Endothelial cell of umbilical vein (primary cell): ENCODE measurements around the gene DKK3. TPM values are rescaled to one million over a fixed set of nuclear protein-coding genes. Genes with fewer than 3 reads are reported as not detected.

Experiments used
- BruUV-seq: library from RNA; stranded (reverse); fragments of 400-500 nt; replicated peaks from 2 replicates; lab custom pipeline; 2021; lab: Mats Ljungman, UMichigan
- CTCF ChIA-PET: fragments of 300-600, 350-600 bp; sonication (Branson Sonifier 250); formaldehyde crosslinking; loops from one replicate; lab custom pipeline; 2021; ENCODE audit warnings: antibody characterized with exemption, inconsistent platforms; lab: Charles Lee
- POLR2A ChIA-PET: fragments of 300-600, 350-600 bp; sonication (Branson Sonifier 250); formaldehyde crosslinking; loops from one replicate; lab custom pipeline; 2021; ENCODE audit warnings: antibody characterized with exemption, inconsistent platforms; lab: Charles Lee
- DNase-seq: peaks from one replicate; pipeline ENCODE4 v3.0.0-alpha.2; 2011; ENCODE audit warnings: low read depth, low spot score
- FAIRE-seq: peaks from 2 replicates; lab custom pipeline; 2011; peaks lifted over from hg19 to GRCh38; lab: Jason Lieb, UNC
- H2AFZ ChIP-seq: 2 replicates; pipeline ENCODE4 v1.6.0; 2012; ENCODE audit warnings: low read depth, low read length, control low read depth, inconsistent platforms
- H3K27ac ChIP-seq: 2 replicates; pipeline ENCODE4 v1.5.1; 2011; ENCODE audit warnings: low read depth, mild to moderate bottlenecking, control low read depth, low read length, moderate library complexity; ENCODE audit not compliant: insufficient read depth
- H3K27me3 ChIP-seq, 2 experiments: 2 replicates each; pipeline versions ENCODE4 v1.6.0 to v1.6.1; 2011; ENCODE audit warnings: low read length in 2 of 2, mixed read lengths in 1 of 2; ENCODE audit not compliant: control insufficient read depth in 2 of 2, insufficient read depth in 2 of 2
- H3K36me3 ChIP-seq, 2 experiments: 2 replicates in 1 of 2; 3 replicates in 1 of 2; pipeline ENCODE4 v1.5.1; 2011; ENCODE audit warnings: low read length in 2 of 2, mild to moderate bottlenecking in 1 of 2, moderate library complexity in 1 of 2; ENCODE audit not compliant: control insufficient read depth in 2 of 2, insufficient read depth in 2 of 2; ENCODE audit errors: extremely low read depth in 1 of 2
- H3K4me1 ChIP-seq: 3 replicates; pipeline ENCODE4 v1.5.1; 2011; ENCODE audit warnings: mild to moderate bottlenecking, low read length; ENCODE audit not compliant: control insufficient read depth, insufficient read depth; ENCODE audit errors: extremely low read depth
- H3K4me2 ChIP-seq: 2 replicates; pipeline ENCODE4 v1.6.1; 2011; ENCODE audit warnings: low read length, control low read depth, mixed read lengths; ENCODE audit not compliant: insufficient read depth
- H3K4me3 ChIP-seq, 3 experiments: fragments of 200-600 bp in 1 of 3; sonication (generic), shearing (Covaris generic) in 1 of 3; replicated peaks in 1 of 3; 2 replicates each; pipeline ENCODE4 v1.5.1; 2011 to 2016; ENCODE audit warnings: control low read depth in 3 of 3, low read length in 3 of 3, mild to moderate bottlenecking in 2 of 3, inconsistent platforms in 1 of 3, low read depth in 1 of 3, moderate library complexity in 1 of 3; ENCODE audit not compliant: insufficient read depth in 1 of 3
- H3K79me2 ChIP-seq: 2 replicates; pipeline ENCODE4 v1.6.0; 2012; ENCODE audit warnings: low read length, inconsistent platforms; ENCODE audit not compliant: control insufficient read depth, insufficient read depth
- H3K9ac ChIP-seq: replicated peaks from 2 replicates; pipeline ENCODE3; 2011; ENCODE audit warnings: low read length, control low read depth; ENCODE audit not compliant: insufficient read depth; ENCODE audit errors: extremely low read depth
- H3K9me1 ChIP-seq: replicated peaks from 3 replicates; pipeline ENCODE4 v1.6.0; 2011; ENCODE audit warnings: mild to moderate bottlenecking, low read length; ENCODE audit not compliant: control insufficient read depth, insufficient read depth; ENCODE audit errors: extremely low read depth
- H3K9me3 ChIP-seq: replicated peaks from 2 replicates; pipeline ENCODE4 v1.5.1; 2012; ENCODE audit warnings: low read length, inconsistent platforms; ENCODE audit not compliant: control insufficient read depth, insufficient read depth
- H4K20me1 ChIP-seq: replicated peaks from 2 replicates; pipeline ENCODE3; 2011; ENCODE audit warnings: mild to moderate bottlenecking, low read length; ENCODE audit not compliant: control insufficient read depth, insufficient read depth; ENCODE audit errors: extremely low read depth
- CTCF ChIP-seq, 2 donors: IDR thresholded peaks; 1 replicate in 1 of 2; 2 replicates in 1 of 2; pipeline ENCODE4 v1.5.1; 2011; ENCODE audit warnings: low read length in 2 of 2, mild to moderate bottlenecking in 2 of 2, moderate library complexity in 2 of 2, control low read depth in 1 of 2, inconsistent platforms in 1 of 2, low read depth in 1 of 2; ENCODE audit not compliant: insufficient read depth in 1 of 2; ENCODE audit errors: extremely low read depth in 1 of 2
- EZH2 ChIP-seq: IDR thresholded peaks from 2 replicates; pipeline ENCODE4 v1.6.1; 2012; ENCODE audit warnings: borderline replicate concordance, low read depth, mild to moderate bottlenecking, moderate library complexity, low read length, inconsistent platforms; ENCODE audit not compliant: severe bottlenecking
- FOS ChIP-seq: IDR thresholded peaks from 2 replicates; pipeline ENCODE4 v1.6.1; 2011; ENCODE audit warnings: mild to moderate bottlenecking, low read length, moderate library complexity, borderline replicate concordance; ENCODE audit not compliant: insufficient read depth
- GATA2 ChIP-seq: IDR thresholded peaks from 2 replicates; pipeline ENCODE4 v1.7.0; 2011; ENCODE audit warnings: low read depth, mild to moderate bottlenecking, moderate library complexity, mixed read lengths, low read length; ENCODE audit not compliant: insufficient read length, insufficient read depth
- JUN ChIP-seq: IDR thresholded peaks from 2 replicates; pipeline ENCODE4 v1.6.1; 2011; ENCODE audit warnings: borderline replicate concordance, low read depth; ENCODE audit not compliant: insufficient read length, insufficient read depth
- MAX ChIP-seq: IDR thresholded peaks from 2 replicates; pipeline ENCODE4 v1.6.1; 2011; ENCODE audit not compliant: insufficient read depth, insufficient read length
- MYC ChIP-seq: IDR thresholded peaks from one replicate; pipeline ENCODE4 v1.6.1; 2011; ENCODE audit warnings: mild to moderate bottlenecking, low read depth, low read length
- POLR2A ChIP-seq: IDR thresholded peaks from 2 replicates; pipeline ENCODE4 v1.6.1; 2012; ENCODE audit warnings: low read depth, mild to moderate bottlenecking, control low read depth, low read length
- POLR2AphosphoS5 ChIP-seq: IDR thresholded peaks from 2 replicates; pipeline ENCODE4 v1.6.1; 2012; ENCODE audit warnings: low read depth, mild to moderate bottlenecking, control low read depth, low read length, moderate library complexity; ENCODE audit not compliant: insufficient read depth
- dilution Hi-C: fragments of 300-500 bp; cut with MboI; formaldehyde crosslinking; loops from one replicate; pipeline ENCODE4 v1.15.0; 2019; ENCODE audit warnings: low sequenced_read_pairs; ENCODE audit not compliant: extremely low pct_ligation_motif_present
- intact Hi-C: fragments of 100-400 bp; cut with micrococcal nuclease; formaldehyde crosslinking; loops from one replicate; pipeline ENCODE4 v1.10.0; 2022
- polyA plus RNA-seq, 4 experiments: library from polyadenylated mRNA; depleted of rRNA in 3 of 4; stranded (reverse) in 3 of 4; unstranded in 1 of 4; fragments of >200 nt; gene quantifications; 2 replicates each; pipeline versions ENCODE4 v1.2.1 to v1.2.3, GENCODE V29; 2011 to 2012; ENCODE audit warnings: missing spikeins in 1 of 4
- total RNA-seq: library from RNA; stranded (reverse); gene quantifications from 2 replicates; pipeline ENCODE4 v1.2.3, GENCODE V29; 2021

The DKK3 gene
- total and polyA plus RNA-seq, 2 donors (not counting 3 experiments of a cell fraction or from before 2014, with no cell fraction given): 131 to 335 TPM

- H4K20me1 ChIP-seq: no peaks in the 10 kb centered on the region
- FAIRE-seq: no peak
- DNase-seq: no peak
- POLR2A ChIA-PET: no interaction called here
- TF ChIP-seq POLR2A (no peak), POLR2AphosphoS5 (no peak), EZH2 (no peak), JUN (no peak), MAX (no peak), FOS (no peak), GATA2 (no peak), MYC (no peak), CTCF (IDR thresholded peaks at IDR 0.05; ENCODE audit: extremely low read depth in 1 of 2, insufficient read depth in 1 of 2, low read depth in 1 of 2, low read length in 2 of 2) (no peak)
- no peaks in the 10 kb centered on the region for H3K9me3 ChIP-seq
- intact Hi-C loops (no loop called here), dilution Hi-C loops (no loop called here)
- H3K36me3 ChIP-seq: peaks cover 0 to 6% of the 10 kb centered on the region in 2 experiments
- H3K27me3 ChIP-seq: no peaks in the 10 kb centered on the region
- no peak overlapping the region for H3K4me3 ChIP-seq
- no peaks in the 10 kb centered on the region for H3K79me2 ChIP-seq
- H3K27ac ChIP-seq: no peak overlapping the region
- CTCF ChIA-PET: interaction anchor here (1.2 to 1.7 kb wide), 2 partner anchors 13 to 23 kb away, joined by 3 to 6 read pairs; no protein-coding TSS in a partner anchor
- no peaks in the 10 kb centered on the region for H3K9me1 ChIP-seq
- no peak overlapping the region for H3K4me2 ChIP-seq
- peaks cover 52% of the 10 kb centered on the region for H3K4me1 ChIP-seq
- H3K9ac ChIP-seq: no peak overlapping the region
- H2AFZ ChIP-seq: no peak overlapping the region
- no TSS peak for BruUV-seq
Observed at GRCh38 chr11:11989774-11990744, 18.4 kb downstream of the DKK3 start.
